ENCODE data around the gene BID.
"Not testable (repeated sequence)": the region's sequence is repeated elsewhere in the genome, so short reads cannot be mapped to it uniquely, and the experiment has no call there.

Gene BID

GRCh38 chr22:17770180-17771077 lies 3.8 kb downstream of the BID start:
- no peak for DNase-seq (ENCODE audit: low read depth in 4 of 4, low spot score in 1 of 4)

GRCh38 chr22:17769716-17770082 lies 4.6 kb downstream of the BID start:
- DNase-seq (ENCODE audit: low read depth in 4 of 4, low spot score in 1 of 4), result no peak

- no peak for DNase-seq (ENCODE audit: low read depth in 4 of 4, low spot score in 1 of 4)
Measured at GRCh38 chr22:17769013-17769715, 5.1 kb downstream of the BID start.

GRCh38 chr22:17767233-17768065 lies 6.8 kb downstream of the BID start:
- peak in 1 of 4 experiments; percentile 60 for DNase-seq (ENCODE audit: low read depth in 4 of 4, low spot score in 1 of 4)

- DNase-seq (ENCODE audit: low read depth in 4 of 4, low spot score in 1 of 4), result not testable (repeated sequence)
Measured at GRCh38 chr22:17764852-17765251, 9.4 kb downstream of the BID start.

GRCh38 chr22:17764036-17764435 lies 10.2 kb downstream of the BID start:
- no peak for DNase-seq (ENCODE audit: low read depth in 4 of 4, low spot score in 1 of 4)

- not testable (repeated sequence) for DNase-seq (ENCODE audit: low read depth in 4 of 4, low spot score in 1 of 4)
Measured at GRCh38 chr22:17763442-17763841, 10.8 kb downstream of the BID start.

GRCh38 chr22:17761138-17761488 lies 13.2 kb downstream of the BID start:
- no peak for DNase-seq (ENCODE audit: low read depth in 4 of 4, low spot score in 1 of 4)

GRCh38 chr22:17754233-17754925 lies 19.9 kb downstream of the BID start:
- no peak for DNase-seq (ENCODE audit: low read depth in 4 of 4, low spot score in 1 of 4)

GRCh38 chr22:17753401-17753989 lies 20.8 kb downstream of the BID start:
- DNase-seq (ENCODE audit: low read depth in 4 of 4, low spot score in 1 of 4), result no peak

GRCh38 chr22:17751596-17751995 lies 22.7 kb downstream of the BID start:
- DNase-seq (ENCODE audit: low read depth in 4 of 4, low spot score in 1 of 4), result no peak

- no peak for DNase-seq (ENCODE audit: low read depth in 4 of 4, low spot score in 1 of 4)
Measured at GRCh38 chr22:17749605-17750395, 24.5 kb downstream of the BID start.

- no peak for DNase-seq (ENCODE audit: low read depth in 4 of 4, low spot score in 1 of 4)
Measured at GRCh38 chr22:17748555-17749353, 25.5 kb downstream of the BID start.

GRCh38 chr22:17746916-17747315 lies 27.4 kb downstream of the BID start:
- no peak for DNase-seq (ENCODE audit: low read depth in 4 of 4, low spot score in 1 of 4)

GRCh38 chr22:17744430-17744829 lies 29.8 kb downstream of the BID start:
- DNase-seq (ENCODE audit: low read depth in 4 of 4, low spot score in 1 of 4), result no peak

- no peak for DNase-seq (ENCODE audit: low read depth in 4 of 4, low spot score in 1 of 4)
Measured at GRCh38 chr22:17743661-17744411, 30.4 kb downstream of the BID start.

GRCh38 chr22:17742527-17742902 lies 31.8 kb downstream of the BID start:
- peak; percentile 49 to 54 (median 50) for DNase-seq (ENCODE audit: low read depth in 4 of 4, low spot score in 1 of 4)

GRCh38 chr22:17741866-17742526 lies 32.3 kb downstream of the BID start:
- DNase-seq (ENCODE audit: low read depth in 4 of 4, low spot score in 1 of 4), result no peak

Measured in stimulated activated CD4-positive, alpha-beta T cell treated with anti-CD3 and anti-CD28 coated beads, Interleukin-1b, Interleukin-23, amount 100 ng/mL, for 24 hours (primary cell).